ENCODE data around the gene LRRC8B. TPM values are rescaled to one million over a fixed set of nuclear protein-coding genes. Genes with fewer than 3 reads are reported as not detected.
"Not testable (repeated sequence)": the region's sequence is repeated elsewhere in the genome, so short reads cannot be mapped to it uniquely, and the experiment has no call there.

The LRRC8B gene
- total RNA-seq, 2 experiments from 2014 or later = 15.7 to 16.5 TPM

- Mint-ChIP-seq H3K27ac (no peak overlapping the region), H3K36me3 (peaks cover 36% of the 10 kb centered on the region), H3K4me1 (peaks cover 37% of the 10 kb centered on the region), H3K9me3 (ENCODE audit: low read depth) (peaks cover 2% of the 10 kb centered on the region), H3K4me3 (no peak overlapping the region), H3K27me3 (no peaks in the 10 kb centered on the region)
- CTCF ChIA-PET = interaction anchor here (0.7 to 1.4 kb wide), 3 partner anchors 12 to 233 kb away, joined by 3 to 5 read pairs (median 3); no protein-coding TSS in a partner anchor
- DNase-seq (no peak), ATAC-seq (no peak)
These were observed 4.6 kb downstream of the LRRC8B start for GRCh38 chr1:89529196-89529595.

GRCh38 chr1:89530444-89531089, 5.9 kb downstream of the LRRC8B start:
- peaks cover 38% of the 10 kb centered on the region for H3K36me3 Mint-ChIP-seq
- CTCF ChIA-PET = interaction anchor here (0.6 to 1.7 kb wide), 5 partner anchors 22 to 81 kb away, joined by 3 to 4 read pairs (median 3); no protein-coding TSS in a partner anchor

GRCh38 chr1:89531480-89532139, 7.0 kb downstream of the LRRC8B start:
- no peak overlapping the region for H3K27ac Mint-ChIP-seq
- H3K4me3 Mint-ChIP-seq = no peak overlapping the region
- peaks cover 41% of the 10 kb centered on the region for H3K36me3 Mint-ChIP-seq
- DNase-seq (no peak), ATAC-seq (no peak)
- no peaks in the 10 kb centered on the region for H3K27me3 Mint-ChIP-seq
- H3K4me1 Mint-ChIP-seq = peaks cover 41% of the 10 kb centered on the region
- CTCF ChIA-PET = interaction anchor here (0.9 to 1.7 kb wide), 4 partner anchors 20 to 78 kb away, joined by 3 to 4 read pairs (median 3); no protein-coding TSS in a partner anchor
- H3K9me3 Mint-ChIP-seq (ENCODE audit: low read depth) = peaks cover 2% of the 10 kb centered on the region

More at GRCh38 chr1:89530444-89531089, 5.9 kb downstream of the LRRC8B start:
- peaks cover 41% of the 10 kb centered on the region for H3K4me1 Mint-ChIP-seq
- H3K27me3 Mint-ChIP-seq = no peaks in the 10 kb centered on the region
- ATAC-seq (no peak), DNase-seq (no peak)
- peaks cover 2% of the 10 kb centered on the region for H3K9me3 Mint-ChIP-seq (ENCODE audit: low read depth)
- H3K4me3 Mint-ChIP-seq = no peak overlapping the region
- no peak overlapping the region for H3K27ac Mint-ChIP-seq

- Mint-ChIP-seq H3K36me3 (peaks cover 44% of the 10 kb centered on the region), H3K9me3 (ENCODE audit: low read depth) (peaks cover 2% of the 10 kb centered on the region), H3K4me1 (peaks cover 46% of the 10 kb centered on the region), H3K4me3 (no peak overlapping the region), H3K27me3 (no peaks in the 10 kb centered on the region), H3K27ac (no peak overlapping the region)
- DNase-seq (no peak), ATAC-seq (no peak)
- CTCF ChIA-PET = no interaction called here
These were observed 7.6 kb downstream of the LRRC8B start for GRCh38 chr1:89532228-89532627.

GRCh38 chr1:89532866-89533265, 8.2 kb downstream of the LRRC8B start:
- Mint-ChIP-seq H3K27me3 (no peaks in the 10 kb centered on the region), H3K27ac (no peak overlapping the region), H3K9me3 (ENCODE audit: low read depth) (peaks cover 2% of the 10 kb centered on the region), H3K36me3 (peaks cover 45% of the 10 kb centered on the region), H3K4me3 (no peak overlapping the region), H3K4me1 (peaks cover 47% of the 10 kb centered on the region)
- ATAC-seq (no peak), DNase-seq (no peak)
- CTCF ChIA-PET = interaction anchor here (1.2 kb wide), 1 partner anchor 17 kb away, joined by 3 read pairs; no protein-coding TSS in a partner anchor

- CTCF ChIA-PET = no interaction called here
- peaks cover 39% of the 10 kb centered on the region for H3K36me3 Mint-ChIP-seq
- H3K4me1 Mint-ChIP-seq = peaks cover 51% of the 10 kb centered on the region
- H3K9me3 Mint-ChIP-seq (ENCODE audit: low read depth) = peaks cover 2% of the 10 kb centered on the region
- no peaks in the 10 kb centered on the region for H3K27me3 Mint-ChIP-seq
- DNase-seq = no peak
- no peak overlapping the region for H3K4me3 Mint-ChIP-seq
- ATAC-seq = no peak
- no peak overlapping the region for H3K27ac Mint-ChIP-seq
These were observed 10.9 kb downstream of the LRRC8B start for GRCh38 chr1:89535537-89535936.

- CTCF ChIA-PET = interaction anchor here (1.4 to 1.5 kb wide), 2 partner anchors 14 to 226 kb away, joined by 3 to 5 read pairs; no protein-coding TSS in a partner anchor
These were observed 12.1 kb downstream of the LRRC8B start for GRCh38 chr1:89536555-89537341.

GRCh38 chr1:89538361-89538760, 13.7 kb downstream of the LRRC8B start:
- CTCF ChIA-PET = no interaction called here
- no peak overlapping the region for H3K4me3 Mint-ChIP-seq
- peak overlapping the region; percentile 3 for H3K27ac Mint-ChIP-seq
- DNase-seq (no peak), ATAC-seq (no peak)
- no peaks in the 10 kb centered on the region for H3K9me3 Mint-ChIP-seq (ENCODE audit: low read depth)
- peaks cover 45% of the 10 kb centered on the region for H3K4me1 Mint-ChIP-seq
- peaks cover 28% of the 10 kb centered on the region for H3K36me3 Mint-ChIP-seq
- no peaks in the 10 kb centered on the region for H3K27me3 Mint-ChIP-seq

More at GRCh38 chr1:89536555-89537341, 12.1 kb downstream of the LRRC8B start:
- H3K4me3 Mint-ChIP-seq = no peak overlapping the region
- peaks cover 38% of the 10 kb centered on the region for H3K36me3 Mint-ChIP-seq
- peaks cover 2% of the 10 kb centered on the region for H3K9me3 Mint-ChIP-seq (ENCODE audit: low read depth)
- H3K27me3 Mint-ChIP-seq = no peaks in the 10 kb centered on the region
- H3K4me1 Mint-ChIP-seq = peaks cover 49% of the 10 kb centered on the region
- ATAC-seq = peak; percentile 39
- DNase-seq = no peak
- no peak overlapping the region for H3K27ac Mint-ChIP-seq

GRCh38 chr1:89539128-89539527, 14.5 kb downstream of the LRRC8B start:
- no peak overlapping the region for H3K27ac Mint-ChIP-seq

GRCh38 chr1:89540406-89540970, 15.9 kb downstream of the LRRC8B start:
- Mint-ChIP-seq H3K4me3 (no peak overlapping the region), H3K4me1 (peaks cover 52% of the 10 kb centered on the region), H3K27me3 (no peaks in the 10 kb centered on the region), H3K9me3 (ENCODE audit: low read depth) (no peaks in the 10 kb centered on the region), H3K36me3 (peaks cover 25% of the 10 kb centered on the region), H3K27ac (peak overlapping the region; percentile 34)
- DNase-seq = no peak
- CTCF ChIA-PET = interaction anchor here (1.0 kb wide), 2 partner anchors 10 to 11 kb away, joined by 3 to 5 read pairs; no protein-coding TSS in a partner anchor
- ATAC-seq = no peak

More at GRCh38 chr1:89539128-89539527, 14.5 kb downstream of the LRRC8B start:
- Mint-ChIP-seq H3K27me3 (no peaks in the 10 kb centered on the region), H3K36me3 (peaks cover 27% of the 10 kb centered on the region), H3K4me1 (peaks cover 48% of the 10 kb centered on the region), H3K9me3 (ENCODE audit: low read depth) (no peaks in the 10 kb centered on the region), H3K4me3 (no peak overlapping the region)
- ATAC-seq (no peak), DNase-seq (no peak)
- CTCF ChIA-PET = no interaction called here

- DNase-seq (no peak), ATAC-seq (no peak)
- peaks cover 56% of the 10 kb centered on the region for H3K4me1 Mint-ChIP-seq
- peak overlapping the region; percentile 24 for H3K27ac Mint-ChIP-seq
- H3K36me3 Mint-ChIP-seq = peaks cover 22% of the 10 kb centered on the region
- no peaks in the 10 kb centered on the region for H3K27me3 Mint-ChIP-seq
- H3K9me3 Mint-ChIP-seq (ENCODE audit: low read depth) = no peaks in the 10 kb centered on the region
- CTCF ChIA-PET = interaction anchor here (0.7 kb wide), 1 partner anchor 14 kb away, joined by 3 read pairs; no protein-coding TSS in a partner anchor
- H3K4me3 Mint-ChIP-seq = no peak overlapping the region
These were observed 17.7 kb downstream of the LRRC8B start for GRCh38 chr1:89542345-89542744.

- CTCF ChIA-PET; H3K4me3 Mint-ChIP-seq; H3K9me3 Mint-ChIP-seq (ENCODE audit: low read depth); DNase-seq; H3K27me3 Mint-ChIP-seq; ATAC-seq; H3K27ac Mint-ChIP-seq: not testable (repeated sequence)
- Mint-ChIP-seq H3K36me3 (peaks cover 22% of the 10 kb centered on the region), H3K4me1 (peaks cover 57% of the 10 kb centered on the region)
These were observed 19.0 kb downstream of the LRRC8B start for GRCh38 chr1:89543632-89544031.

All from activated CD8-positive, alpha-beta memory T cell treated with anti-CD3 and anti-CD28 coated beads, Interleukin-2, amount 10 ng/mL, durations not matched to agents 7 days and 5 days (primary cell).